ENCODE data around the gene ATG2A. TPM values are rescaled to one million over a fixed set of nuclear protein-coding genes. Genes with fewer than 3 reads are reported as not detected.
A peak's percentile ranks its signal among the peaks of the same experiment; 100 is the strongest.

Gene ATG2A
- total RNA-seq, 4 donors from 2014 or later = 19.9 to 28.7 (median 26.1) TPM

GRCh38 chr11:64894812-64895452 lies 22.1 kb downstream of the ATG2A start:
- Histone ChIP-seq H3K4me3 (no peak overlapping the region), H3K27ac (replicated peaks in 1 of 4) (no peak overlapping the region), H3K27me3 (no peaks in the 10 kb centered on the region), H3K9me3 (no peaks in the 10 kb centered on the region), H3K4me1 (peaks cover 11 to 25% (median 17%) of the 10 kb centered on the region in 4 donors), H3K36me3 (peaks cover 16 to 56% (median 51%) of the 10 kb centered on the region in 4 donors)
- intact Hi-C loops (cut with DNase I) = loop anchor here (1.0 to 10.0 kb wide), 2 partner anchors 48 to 110 kb away; no protein-coding TSS in a partner anchor
- no peak for DNase-seq (ENCODE audit: extremely low spot score)
- WGBS = 76% methylated on average over 10 of the region's 39 CpGs
- no peak for TF ChIP-seq POLR2AphosphoS5 (IDR thresholded peaks at IDR 0.05)
- TF ChIP-seq EP300 (IDR thresholded peaks at IDR 0.05) = no peak
- TF ChIP-seq, protein P1, sequence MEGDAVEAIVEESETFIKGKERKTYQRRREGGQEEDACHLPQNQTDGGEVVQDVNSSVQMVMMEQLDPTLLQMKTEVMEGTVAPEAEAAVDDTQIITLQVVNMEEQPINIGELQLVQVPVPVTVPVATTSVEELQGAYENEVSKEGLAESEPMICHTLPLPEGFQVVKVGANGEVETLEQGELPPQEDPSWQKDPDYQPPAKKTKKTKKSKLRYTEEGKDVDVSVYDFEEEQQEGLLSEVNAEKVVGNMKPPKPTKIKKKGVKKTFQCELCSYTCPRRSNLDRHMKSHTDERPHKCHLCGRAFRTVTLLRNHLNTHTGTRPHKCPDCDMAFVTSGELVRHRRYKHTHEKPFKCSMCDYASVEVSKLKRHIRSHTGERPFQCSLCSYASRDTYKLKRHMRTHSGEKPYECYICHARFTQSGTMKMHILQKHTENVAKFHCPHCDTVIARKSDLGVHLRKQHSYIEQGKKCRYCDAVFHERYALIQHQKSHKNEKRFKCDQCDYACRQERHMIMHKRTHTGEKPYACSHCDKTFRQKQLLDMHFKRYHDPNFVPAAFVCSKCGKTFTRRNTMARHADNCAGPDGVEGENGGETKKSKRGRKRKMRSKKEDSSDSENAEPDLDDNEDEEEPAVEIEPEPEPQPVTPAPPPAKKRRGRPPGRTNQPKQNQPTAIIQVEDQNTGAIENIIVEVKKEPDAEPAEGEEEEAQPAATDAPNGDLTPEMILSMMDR (IDR thresholded peaks at IDR 0.05) = no peak
- no peak for TF ChIP-seq POLR2A (IDR thresholded peaks at IDR 0.05; ENCODE audit: low read depth)

DNA sequence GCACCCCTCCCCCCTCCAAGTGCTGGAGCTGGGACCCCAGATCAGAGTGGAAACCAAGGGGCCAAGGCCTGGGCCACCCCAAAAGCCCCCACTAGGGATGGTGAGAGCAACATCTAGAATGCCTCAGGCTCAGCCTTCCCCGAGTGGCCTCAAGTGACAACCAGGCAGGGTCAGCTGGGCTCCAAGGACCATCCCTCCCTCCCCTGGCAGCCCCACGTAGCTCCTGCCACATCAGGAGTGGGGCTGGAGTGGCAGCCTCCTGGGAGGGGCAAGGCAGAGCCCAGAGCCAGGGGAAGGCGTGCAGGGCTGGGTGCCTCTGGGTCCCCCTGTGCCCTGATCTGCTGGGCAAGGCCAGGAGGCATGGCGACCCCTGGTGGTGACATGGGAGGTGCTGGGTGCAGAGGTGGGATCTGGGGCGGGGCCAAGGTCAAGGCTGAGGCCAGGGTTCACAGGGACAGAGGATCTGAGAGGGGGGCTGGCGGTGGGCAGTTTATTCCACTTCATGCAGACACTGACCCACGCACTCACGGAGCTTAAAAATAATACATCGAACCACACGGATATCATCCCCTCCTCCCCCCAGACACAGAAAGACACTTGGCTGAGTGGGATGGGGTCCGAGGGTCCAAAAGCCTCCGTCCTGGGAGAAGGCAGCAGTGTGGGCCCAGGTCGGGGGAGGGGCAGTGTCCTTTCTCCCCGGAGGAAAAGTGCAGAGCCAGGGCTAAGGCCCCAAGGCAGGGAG lies 22.8 kb downstream of the ATG2A start:
- Histone ChIP-seq H3K27me3 (no peaks in the 10 kb centered on the region), H3K9me3 (no peaks in the 10 kb centered on the region), H3K4me1 (peaks cover 11 to 25% (median 17%) of the 10 kb centered on the region in 4 donors), H3K36me3 (peaks cover 16 to 49% (median 44%) of the 10 kb centered on the region in 4 donors), H3K27ac (replicated peaks in 1 of 4) (peak overlapping the region in 1 of 4 donors; percentile 2), H3K4me3 (no peak overlapping the region)
- no peak for DNase-seq (ENCODE audit: extremely low spot score)
- intact Hi-C loops (cut with DNase I) = loop anchor here (1.0 to 10.0 kb wide), 2 partner anchors 47 to 109 kb away; no protein-coding TSS in a partner anchor
- TF ChIP-seq, protein P1 (IDR thresholded peaks at IDR 0.05) = peak; percentile 87 to 93 (median 90)
- no peak for TF ChIP-seq POLR2A (IDR thresholded peaks at IDR 0.05; ENCODE audit: low read depth)
- peak; percentile 36 to 53 for TF ChIP-seq POLR2AphosphoS5 (IDR thresholded peaks at IDR 0.05)
- no peak for TF ChIP-seq EP300 (IDR thresholded peaks at IDR 0.05)
- WGBS = 37% methylated on average over 7 of the region's 14 CpGs

GRCh38 chr11:64893194-64894069 lies 23.6 kb downstream of the ATG2A start:
- DNase-seq (ENCODE audit: extremely low spot score) = no peak
- intact Hi-C loops (cut with DNase I) = loop anchor here (1.0 to 10.0 kb wide), 2 partner anchors 46 to 109 kb away; no protein-coding TSS in a partner anchor
- peak overlapping the region in 1 of 4 donors; percentile 2 for H3K27ac ChIP-seq (replicated peaks in 1 of 4)
- H3K4me3 ChIP-seq = no peak overlapping the region
- TF ChIP-seq POLR2A (IDR thresholded peaks at IDR 0.05; ENCODE audit: low read depth) (no peak), EP300 (IDR thresholded peaks at IDR 0.05) (no peak), POLR2AphosphoS5 (IDR thresholded peaks at IDR 0.05) (no peak)
- TF ChIP-seq, protein P1 (IDR thresholded peaks at IDR 0.05) = no peak
- WGBS = 85% methylated on average over 9 of the region's 25 CpGs
- H3K27me3 ChIP-seq = no peaks in the 10 kb centered on the region
- H3K4me1 ChIP-seq = peaks cover 15 to 26% (median 19%) of the 10 kb centered on the region in 4 donors
- peaks cover 13 to 41% (median 36%) of the 10 kb centered on the region in 4 donors for H3K36me3 ChIP-seq
- no peaks in the 10 kb centered on the region for H3K9me3 ChIP-seq

GRCh38 chr11:64892838-64893193 lies 24.2 kb downstream of the ATG2A start:
- no peak overlapping the region for H3K27ac ChIP-seq (replicated peaks in 1 of 4)
- DNase-seq (ENCODE audit: extremely low spot score) = no peak
- peaks cover 22 to 32% (median 25%) of the 10 kb centered on the region in 4 donors for H3K4me1 ChIP-seq
- H3K27me3 ChIP-seq = no peaks in the 10 kb centered on the region
- TF ChIP-seq EP300 (IDR thresholded peaks at IDR 0.05) (no peak), POLR2AphosphoS5 (IDR thresholded peaks at IDR 0.05) (no peak), POLR2A (IDR thresholded peaks at IDR 0.05; ENCODE audit: low read depth) (no peak)
- TF ChIP-seq, protein P1 (IDR thresholded peaks at IDR 0.05) = no peak
- H3K36me3 ChIP-seq = peaks cover 7 to 35% (median 30%) of the 10 kb centered on the region in 4 donors
- WGBS = 93% methylated on average over 6 of the region's 10 CpGs
- intact Hi-C loops (cut with DNase I) = loop anchor here (10.0 kb wide), 1 partner anchor 108 kb away; no protein-coding TSS in a partner anchor
- H3K4me3 ChIP-seq = no peak overlapping the region
- no peaks in the 10 kb centered on the region for H3K9me3 ChIP-seq

All from esophagus muscularis mucosa (tissue), 4 donors.